Globus pallidus (tissue), 1 donor: ENCODE data around the gene CCSER1.
"Not testable (repeated sequence)": the region's sequence is repeated elsewhere in the genome, so short reads cannot be mapped to it uniquely, and the experiment has no call there.

Experiments
- DNase-seq: peaks from one replicate; pipeline ENCODE4 v3.0.0-alpha.2; 2015; ENCODE audit warnings: low spot score

CCSER1 gene

DNA sequence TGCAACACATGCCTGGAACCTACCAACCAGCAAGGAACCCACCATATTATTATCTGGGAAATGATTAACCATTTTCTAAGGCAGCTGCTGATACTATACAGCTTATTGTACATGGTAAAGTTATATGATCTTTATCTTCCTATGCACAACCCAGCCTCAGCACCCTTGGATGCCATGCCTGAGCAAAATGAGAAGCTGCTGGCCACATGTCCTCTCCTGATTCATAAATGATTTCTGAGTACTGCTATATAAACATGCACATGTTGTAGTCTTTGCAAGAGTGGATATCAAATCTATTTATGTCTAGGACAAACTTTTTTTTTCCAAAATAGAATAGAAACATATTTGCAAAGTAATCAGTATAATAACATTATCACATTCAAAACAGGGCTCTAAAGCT lies 1043.6 kb downstream of the CCSER1 start:
- no peak for DNase-seq

DNA sequence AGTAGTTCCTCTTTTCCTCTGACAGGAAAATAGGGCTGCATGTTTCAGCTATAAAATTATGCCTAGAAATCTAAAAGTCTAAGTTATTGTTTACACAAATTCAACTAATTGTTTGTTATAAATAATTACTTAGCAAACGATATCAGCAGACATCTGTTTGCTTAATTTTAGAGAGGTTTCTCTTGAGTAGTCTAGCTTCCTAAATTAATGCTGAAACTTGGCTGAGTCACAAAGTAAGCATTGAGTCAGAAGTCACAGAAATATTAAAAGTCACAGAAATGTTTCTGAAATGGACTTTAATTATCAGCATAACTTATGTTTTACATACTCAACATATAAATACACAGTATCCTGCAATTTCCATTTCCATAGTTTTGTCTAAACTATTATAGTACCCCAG lies 1044.0 kb downstream of the CCSER1 start:
- DNase-seq = no peak

DNA sequence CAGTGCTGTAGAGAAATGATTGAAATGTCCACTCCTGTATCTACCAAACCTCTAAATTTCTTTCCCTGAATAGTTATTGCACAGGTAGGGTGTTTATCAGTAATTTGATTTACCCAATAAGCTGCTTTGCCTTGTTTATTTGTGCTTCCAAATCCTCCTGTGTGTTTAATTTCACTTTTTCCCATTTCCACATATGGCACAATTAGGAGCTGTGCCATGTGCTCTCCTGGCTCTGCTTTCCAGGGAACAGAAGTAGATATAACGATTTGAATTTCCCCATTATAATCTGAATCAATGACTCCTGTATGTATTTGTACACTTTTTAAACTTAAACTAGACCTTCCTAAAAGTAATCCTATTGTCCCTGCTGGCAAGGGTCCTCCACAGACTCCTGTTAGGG lies 1057.9 kb downstream of the CCSER1 start:
- DNase-seq = not testable (repeated sequence)

DNA sequence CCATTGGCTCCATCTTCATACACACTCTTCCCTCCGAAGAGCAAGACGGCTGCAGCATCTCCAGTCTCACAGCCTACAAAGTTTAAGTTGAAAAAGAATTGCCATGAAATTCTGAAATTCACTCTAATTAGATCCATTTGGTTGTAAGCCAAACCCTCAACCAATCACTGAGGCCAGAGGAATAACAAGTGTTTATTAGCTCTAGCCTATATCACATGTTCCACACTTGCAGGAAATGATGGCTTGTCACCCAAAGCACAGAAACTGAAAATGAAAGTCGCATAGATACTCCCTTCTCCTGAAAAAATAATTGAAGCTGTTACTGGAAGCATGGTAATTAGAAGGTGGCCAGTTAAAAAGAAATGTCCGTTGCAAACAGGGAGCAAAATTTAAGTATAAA lies 1071.8 kb downstream of the CCSER1 start:
- peak; percentile 47 for DNase-seq

DNA sequence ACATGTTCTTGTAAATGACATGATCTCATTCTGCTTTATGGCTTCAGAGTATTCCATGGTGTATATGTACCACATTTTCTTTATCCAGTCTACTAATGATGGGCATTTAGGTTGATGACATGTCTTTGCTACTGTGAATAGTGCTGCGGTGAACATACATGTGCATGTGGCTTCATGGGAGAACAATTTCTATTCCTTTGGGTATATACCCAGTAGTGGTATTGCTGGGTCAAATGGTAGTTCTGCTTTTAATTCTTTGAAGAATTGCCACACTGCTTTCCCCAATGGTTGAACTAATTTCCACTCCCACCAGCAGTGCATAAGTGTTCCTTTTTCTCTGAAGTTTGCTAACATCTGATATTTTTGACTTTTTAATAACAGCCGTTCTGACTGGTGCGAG lies 1080.3 kb downstream of the CCSER1 start:
- DNase-seq = no peak

DNA sequence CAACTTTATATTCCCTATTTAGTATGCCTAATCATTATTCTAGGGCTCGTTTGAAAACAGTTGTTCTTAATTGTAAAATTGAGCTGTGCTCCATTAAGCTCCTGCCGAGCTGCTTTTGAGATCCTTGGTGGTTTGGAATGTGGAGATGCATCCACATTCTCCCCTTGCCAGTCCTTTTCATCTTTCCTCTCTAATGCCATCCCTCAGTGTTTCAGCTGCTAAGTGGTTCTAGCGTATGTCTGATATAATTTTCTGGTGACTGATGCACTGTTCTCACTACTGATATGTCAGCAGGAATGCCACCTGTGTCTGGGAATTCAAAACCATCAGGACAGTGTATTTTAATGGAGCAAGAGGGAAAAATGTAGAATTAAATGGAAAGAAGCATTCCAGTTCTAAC lies 1085.0 kb downstream of the CCSER1 start:
- DNase-seq = no peak

DNA sequence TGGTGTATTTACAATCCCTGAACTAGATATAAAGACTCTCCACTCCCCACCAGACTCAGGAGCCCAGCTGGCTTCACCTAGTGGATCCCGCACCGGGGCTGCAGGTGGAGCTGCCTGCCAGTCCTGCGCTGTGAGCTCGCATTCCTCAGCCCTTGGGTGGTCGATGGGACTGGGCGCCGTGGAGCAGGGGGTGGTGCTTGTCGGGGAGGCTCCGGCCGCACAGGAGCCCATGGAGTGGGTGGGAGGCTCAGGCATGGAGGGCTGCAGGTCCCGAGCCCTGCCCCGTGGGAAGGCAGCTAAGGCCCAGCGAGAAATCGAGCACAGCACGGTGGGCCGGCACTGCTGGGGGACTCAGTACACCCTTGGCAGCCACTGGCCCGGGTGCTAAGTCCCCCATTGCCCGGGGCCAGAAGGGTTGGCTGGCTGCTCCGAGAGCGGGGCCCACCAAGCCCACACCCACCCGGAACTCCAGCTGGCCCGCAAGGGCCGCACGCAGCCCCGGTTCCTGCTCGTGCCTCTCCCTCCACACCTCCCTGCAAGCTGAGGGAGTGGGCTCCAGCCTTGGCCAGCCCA lies 1090.7 kb downstream of the CCSER1 start:
- DNase-seq = not testable (repeated sequence)

DNA sequence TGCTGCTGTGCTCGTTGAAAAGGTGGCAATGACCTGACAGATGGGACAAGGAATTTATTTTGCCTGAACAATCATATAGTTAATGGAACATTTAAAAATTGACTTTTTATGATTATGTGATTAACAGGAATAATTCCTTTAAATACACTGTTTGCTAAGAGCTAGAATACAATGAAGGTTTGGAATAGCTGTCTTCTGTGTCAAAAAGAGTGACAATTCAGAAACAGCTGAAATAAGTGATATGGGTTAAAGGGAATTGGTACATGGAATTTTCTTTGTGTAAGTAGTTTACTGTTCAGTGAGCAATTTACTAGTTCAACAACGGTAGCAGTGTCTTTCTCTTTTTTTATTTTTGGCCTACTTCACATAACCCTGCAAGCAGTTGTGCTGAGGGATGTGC lies 1093.1 kb downstream of the CCSER1 start:
- DNase-seq = no peak

DNA sequence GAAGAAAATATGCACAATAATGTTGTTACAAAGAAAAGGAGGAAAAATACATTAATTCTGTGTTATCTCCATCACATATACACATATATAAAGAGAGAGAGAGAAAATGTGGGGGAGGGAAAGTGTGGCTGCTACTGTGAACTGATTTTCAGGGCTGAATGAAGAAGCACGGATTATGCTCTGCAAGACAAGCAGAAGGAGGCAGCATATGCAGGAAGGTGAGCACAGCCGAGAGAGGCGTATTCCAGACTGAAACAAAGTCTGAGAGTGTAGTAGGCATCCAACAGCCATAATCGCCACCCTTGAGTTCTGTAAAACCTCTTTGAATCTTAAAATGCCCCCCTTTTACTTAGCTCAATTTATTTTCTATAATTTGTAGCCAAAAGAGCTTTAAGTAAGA lies 1094.8 kb downstream of the CCSER1 start:
- no peak for DNase-seq

DNA sequence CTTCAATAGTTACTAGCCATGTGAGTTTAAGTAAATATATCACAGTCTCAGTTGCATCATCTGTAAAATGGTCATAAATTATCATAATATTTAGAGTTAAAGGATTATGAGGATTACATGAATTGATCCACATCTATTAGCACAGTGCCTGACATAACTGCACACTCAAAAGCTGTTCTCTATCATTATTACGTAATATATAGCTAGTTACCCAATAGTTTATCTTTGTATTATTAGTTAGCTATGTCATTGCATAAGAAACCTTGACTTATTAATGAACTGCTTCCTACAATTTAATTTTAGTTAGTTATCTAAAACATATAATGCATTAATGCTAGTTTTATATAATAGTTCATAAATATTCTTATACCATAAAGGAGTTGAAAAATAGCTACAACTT lies 1099.7 kb downstream of the CCSER1 start:
- no peak for DNase-seq

DNA sequence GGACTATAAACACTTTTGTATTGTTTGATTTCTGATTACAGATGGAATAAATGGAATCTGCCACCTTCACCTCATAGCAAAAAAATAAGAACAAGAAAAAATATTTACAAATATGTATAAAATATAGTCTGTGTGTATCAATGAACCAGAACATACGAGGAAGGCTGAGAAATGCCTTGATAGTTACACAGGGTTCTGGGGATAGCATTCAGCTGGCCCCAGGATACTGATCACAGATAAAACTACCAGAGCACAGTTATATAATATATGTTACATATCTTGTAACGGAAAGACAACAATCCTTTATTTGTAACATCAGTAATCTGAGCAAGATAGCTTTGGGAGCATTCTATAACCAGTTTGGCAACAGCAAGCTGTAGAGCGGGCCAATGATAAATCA lies 1101.5 kb downstream of the CCSER1 start:
- DNase-seq = no peak

DNA sequence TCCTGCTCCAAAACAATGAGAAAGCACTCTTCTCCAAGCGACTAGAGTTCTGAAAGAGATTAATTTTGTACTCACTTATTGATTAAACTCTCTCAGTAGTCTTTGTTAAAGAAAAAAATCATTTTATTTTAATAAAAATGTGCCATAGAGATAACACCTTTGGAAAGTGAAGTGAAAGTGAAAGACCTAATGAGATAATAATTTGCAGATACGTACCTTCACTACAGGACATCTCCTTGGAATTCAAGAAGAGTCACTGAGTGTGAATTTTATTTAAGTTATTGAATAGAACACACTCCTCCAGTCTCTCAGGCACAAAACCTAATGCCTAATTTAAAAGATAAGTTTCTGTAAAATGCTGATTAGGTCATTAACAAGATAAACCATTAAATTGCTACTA lies 1106.0 kb downstream of the CCSER1 start:
- DNase-seq = no peak

DNA sequence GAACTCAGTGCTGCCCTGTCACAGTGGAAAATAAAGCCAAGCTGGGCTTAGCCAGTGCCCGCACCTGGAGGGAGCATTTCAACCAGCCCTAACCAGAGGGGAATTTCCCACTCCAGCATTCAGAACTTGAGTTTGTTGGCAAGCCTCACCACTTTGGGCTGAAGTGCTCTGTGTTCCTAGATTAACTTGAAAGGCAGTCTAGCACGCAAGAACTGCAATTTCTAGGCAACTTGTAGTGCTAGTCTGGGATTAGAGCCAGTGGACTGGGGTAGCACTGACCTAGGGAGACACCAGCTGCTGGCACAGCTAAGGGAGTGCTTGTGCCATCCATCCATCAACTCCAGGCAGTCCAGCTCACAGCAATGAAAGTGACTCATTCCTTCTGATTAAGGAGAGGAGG lies 1115.9 kb downstream of the CCSER1 start:
- peak; percentile 35 for DNase-seq

DNA sequence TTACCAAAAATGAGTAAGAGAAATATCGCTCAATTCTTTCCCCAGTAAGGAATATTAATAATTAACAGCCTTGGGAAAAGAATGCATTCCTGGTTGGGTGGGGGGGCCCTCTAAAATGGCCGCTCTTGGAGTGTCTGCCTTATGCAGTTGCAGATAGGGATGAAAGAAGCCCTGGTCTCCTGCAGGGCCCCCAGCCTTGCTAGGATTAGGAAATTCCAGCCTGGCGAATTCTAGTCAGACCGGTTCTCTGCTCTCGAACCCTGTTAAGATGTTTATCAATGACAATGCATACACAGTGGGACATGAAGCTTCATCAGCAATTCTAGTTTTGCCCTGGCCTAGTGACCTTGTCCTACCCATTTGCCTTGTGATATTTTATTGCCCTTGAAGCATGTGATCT lies 1128.8 kb downstream of the CCSER1 start:
- no peak for DNase-seq

DNA sequence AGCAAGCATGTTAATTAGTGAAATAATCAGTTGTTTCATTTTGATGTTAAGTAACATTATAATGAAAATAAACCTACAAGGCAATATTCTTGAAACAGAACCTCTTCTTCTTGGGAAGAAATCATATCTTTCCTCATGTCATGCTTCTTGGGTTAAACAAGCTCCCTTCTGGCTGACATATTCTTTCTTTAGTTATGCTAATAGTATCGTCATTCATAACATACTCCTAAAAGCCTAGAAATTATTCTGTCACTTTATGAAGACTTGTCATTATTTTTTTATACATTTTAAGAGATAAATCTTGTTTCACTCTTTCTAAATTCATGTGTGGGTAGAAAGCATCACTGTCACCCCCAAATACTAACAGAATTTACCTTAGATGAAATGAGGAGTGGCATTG lies 1129.6 kb downstream of the CCSER1 start:
- no peak for DNase-seq

DNA sequence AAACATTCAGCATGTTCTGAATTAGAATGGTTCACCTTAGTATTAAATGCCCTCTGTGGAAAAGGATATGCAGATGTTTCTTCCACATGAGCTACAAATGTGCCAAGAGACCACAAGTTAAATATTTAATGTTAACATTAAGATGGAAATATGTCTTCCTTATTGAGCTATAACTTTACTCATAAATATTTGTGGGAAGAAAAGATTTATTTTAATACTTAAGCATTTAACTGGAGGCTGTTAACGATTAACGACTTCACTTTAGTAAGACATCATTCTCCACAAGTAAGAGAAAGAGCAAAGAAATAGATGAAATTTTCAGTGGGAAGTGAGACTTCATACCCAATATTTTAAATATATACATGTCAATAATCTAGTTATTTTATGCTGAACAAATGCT lies 1130.5 kb downstream of the CCSER1 start:
- no peak for DNase-seq

DNA sequence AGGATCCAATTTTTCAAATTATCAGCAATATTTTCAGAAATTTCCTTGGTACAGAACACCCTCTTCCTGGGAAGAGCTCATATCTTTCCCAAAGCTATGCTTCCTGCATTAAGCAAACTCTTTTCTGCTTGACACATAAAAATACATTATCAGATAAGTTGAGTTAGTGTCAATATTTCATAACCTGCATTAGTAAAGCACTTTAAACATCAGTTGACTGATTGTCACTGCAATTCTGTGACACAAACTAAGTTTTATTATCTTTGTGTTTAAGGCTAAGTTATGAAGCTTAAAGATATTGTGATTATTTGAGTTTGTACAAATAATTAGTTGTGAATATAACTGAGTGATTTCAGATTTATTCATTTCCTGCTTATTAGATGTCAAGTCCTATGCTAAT lies 1131.1 kb downstream of the CCSER1 start:
- DNase-seq = no peak

DNA sequence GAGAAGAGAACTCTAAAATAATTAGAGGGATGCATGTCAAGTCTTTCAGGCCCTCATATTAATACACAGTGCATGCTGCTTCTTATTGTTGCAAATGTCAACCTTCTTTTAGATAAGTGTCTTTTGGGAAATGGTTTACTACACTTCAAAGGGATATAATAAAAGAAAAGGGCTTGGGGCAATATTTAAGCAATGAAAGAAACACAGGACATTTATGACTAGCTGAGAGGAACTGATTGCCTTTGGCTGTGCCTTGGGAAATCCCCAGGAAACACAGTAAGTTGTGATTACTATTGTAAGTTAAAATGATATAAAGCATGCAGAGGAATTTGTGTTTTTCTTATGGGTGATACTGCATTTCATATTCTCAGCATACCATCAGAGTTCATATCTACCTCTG lies 1140.3 kb downstream of the CCSER1 start:
- no peak for DNase-seq

DNA sequence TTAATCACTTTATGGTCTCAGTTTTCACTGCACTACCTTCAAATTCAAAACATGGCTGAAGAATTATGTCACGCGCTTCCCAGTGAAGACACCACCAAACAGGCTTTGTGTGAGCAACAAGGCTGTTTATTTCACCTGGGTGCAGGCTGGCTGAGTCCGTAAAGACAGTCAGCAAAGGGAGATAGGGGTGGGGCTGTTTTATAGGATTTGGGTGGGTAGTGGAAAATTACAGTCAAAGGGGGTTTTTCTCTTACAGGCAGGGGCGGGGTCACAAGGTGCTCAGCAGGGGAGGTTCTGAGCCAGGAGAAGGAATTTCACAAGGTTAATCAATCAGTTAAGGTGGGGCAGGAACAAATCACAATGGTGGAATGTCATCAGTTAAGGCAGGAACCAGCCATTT lies 1141.3 kb downstream of the CCSER1 start:
- DNase-seq = not testable (repeated sequence)

DNA sequence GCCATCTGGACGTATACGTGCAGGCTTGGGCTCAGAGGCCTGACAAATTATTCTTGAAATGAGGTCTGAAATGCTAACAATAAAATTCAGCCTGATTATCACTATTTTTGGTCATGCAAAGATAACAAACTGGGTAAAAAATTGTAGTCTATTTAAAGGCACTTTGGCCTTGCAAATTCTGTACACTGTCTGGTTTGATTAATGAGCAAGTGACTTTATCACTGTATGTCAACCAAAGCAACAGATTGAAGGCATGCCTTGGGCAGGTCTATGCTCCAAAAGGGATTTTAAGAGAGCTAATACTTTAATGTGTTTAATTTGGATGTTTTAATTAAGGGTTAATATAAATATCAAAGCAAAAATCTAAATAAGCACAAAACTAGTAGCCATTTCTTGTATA lies 1141.7 kb downstream of the CCSER1 start:
- no peak for DNase-seq

DNA sequence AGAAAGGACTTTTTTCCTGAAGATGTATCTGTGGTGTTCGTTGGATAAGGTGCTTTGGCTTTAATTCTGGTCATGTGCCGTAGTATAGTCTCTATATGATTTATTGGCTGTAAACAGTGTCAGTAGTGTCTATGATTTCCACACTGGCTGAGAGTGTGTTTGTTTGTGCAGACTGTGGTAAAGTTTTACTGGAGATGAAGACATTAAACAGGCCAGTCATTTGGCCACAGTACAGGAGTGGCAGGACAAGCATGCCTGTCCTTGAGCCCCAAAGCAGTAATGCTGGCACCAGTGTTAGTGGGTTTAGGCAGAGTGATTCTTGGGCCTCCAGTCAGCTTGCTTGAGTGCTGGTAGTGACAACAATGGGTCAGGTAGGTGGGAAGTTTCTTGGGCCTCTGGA lies 1152.7 kb downstream of the CCSER1 start:
- DNase-seq = no peak

DNA sequence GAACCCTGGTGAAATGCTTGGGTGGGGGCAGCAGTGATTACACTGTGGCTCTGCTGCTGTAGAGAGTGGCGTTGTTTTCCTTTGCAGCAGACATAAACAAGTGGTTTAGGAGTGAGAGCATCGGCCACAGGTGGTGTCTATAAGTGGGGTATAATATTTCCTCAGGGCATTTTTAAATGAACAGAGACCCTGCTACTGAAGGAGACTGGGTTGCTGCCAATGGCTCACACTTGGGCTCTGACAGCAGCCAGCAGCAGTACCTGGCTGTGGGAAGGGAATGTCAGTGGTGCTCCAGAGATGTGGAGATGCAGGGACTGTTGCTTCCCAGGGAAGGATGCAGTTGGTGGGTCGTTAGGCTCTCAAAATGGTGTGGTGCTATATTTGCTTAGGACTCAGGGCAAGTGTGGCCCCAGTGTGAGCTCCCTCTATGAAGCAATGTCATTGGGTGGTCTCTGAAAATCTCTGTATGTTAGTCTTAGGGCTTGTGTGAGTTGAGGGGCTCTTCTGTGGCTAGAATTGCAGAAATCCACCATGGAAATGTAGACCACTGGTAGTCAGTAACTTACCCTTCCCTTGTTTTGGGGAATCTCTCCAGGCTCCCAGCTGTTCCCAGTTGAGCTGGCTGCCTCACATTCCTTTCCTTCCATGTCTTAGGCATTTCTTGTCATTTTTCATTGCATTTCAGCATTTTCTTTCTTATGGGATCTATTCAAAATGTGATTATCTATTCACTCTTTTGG lies 1153.5 kb downstream of the CCSER1 start:
- no peak for DNase-seq

DNA sequence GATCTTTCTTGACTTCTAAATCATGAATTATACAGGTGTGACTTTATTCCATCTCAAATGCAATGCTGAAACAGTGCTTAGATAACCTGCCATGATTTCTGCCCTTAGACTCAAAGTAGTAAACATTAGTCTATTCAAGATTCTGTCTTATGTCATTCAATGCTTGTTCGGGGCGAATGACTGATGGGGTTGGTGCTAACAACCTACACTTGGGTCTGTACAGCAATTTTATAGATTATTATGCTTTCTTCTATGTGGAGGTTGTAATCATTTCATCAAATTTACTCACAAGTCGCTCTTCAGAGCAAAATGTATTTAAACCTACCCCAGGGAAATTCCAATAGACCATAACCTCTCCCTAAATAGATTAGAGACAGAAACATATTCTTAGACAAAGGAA lies 1155.0 kb downstream of the CCSER1 start:
- DNase-seq = no peak

DNA sequence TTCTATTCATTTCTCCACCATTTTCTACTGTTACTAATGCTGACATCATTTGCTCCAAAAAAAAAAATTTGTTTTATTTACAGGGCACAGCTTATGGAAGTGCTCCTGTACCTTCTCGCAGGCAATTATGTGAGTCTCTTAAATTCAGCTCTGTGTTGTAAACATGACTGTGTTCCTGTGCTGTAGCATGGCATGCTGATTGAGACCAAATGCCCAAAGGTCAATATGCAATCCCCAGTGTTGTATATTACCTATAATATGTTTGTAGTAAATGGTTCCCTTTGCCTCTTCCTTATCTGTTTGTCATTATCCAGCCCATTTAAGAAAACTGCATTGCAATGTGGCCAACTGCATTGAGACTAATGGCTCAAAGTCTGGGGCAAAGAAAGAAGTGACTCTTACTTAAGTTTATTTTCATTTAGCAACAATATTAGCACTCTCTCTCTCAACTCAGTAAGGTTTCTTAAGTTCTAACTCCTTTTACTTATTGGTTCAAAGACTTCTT lies 1156.6 kb downstream of the CCSER1 start:
- DNase-seq = no peak
